GM21447 (cell line): ENCODE results near the gene GRIN2D.

Experiments
- ATAC-seq: cut with Tn5 transposase; IDR thresholded peaks from one replicate; pipeline ENCODE4 v1.9.1; 2021; ENCODE audit not compliant: unreplicated experiment

Gene GRIN2D

GRCh38 chr19:48393559-48394330 lies at the start of gene GRIN2D:
GRIN2D (plus strand) TSS chr19:48393668; CDS start chr19:48398393, 4,725 bp downstream.
- ATAC-seq, result no peak

DNA sequence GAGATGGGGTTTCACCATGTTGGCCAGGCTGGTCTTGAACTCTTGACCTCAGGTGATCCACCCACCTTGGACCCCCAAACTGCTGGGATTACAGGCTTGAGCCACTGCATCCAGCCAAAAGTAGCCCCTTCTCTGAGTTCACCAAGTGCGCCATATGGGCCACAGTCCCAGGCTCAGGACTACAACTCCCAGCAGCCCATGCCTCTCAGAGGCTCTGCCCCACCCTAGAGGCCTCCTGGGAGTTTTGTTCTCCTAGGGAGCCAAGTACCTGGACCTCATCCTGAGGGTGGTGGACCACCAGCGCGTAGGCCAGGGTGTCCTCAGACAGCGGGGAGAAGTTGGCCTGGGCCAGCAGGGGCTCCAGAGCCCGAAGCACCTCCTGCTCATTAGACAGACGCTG lies 48.6 kb upstream of the GRIN2D start:
- no peak for ATAC-seq

DNA sequence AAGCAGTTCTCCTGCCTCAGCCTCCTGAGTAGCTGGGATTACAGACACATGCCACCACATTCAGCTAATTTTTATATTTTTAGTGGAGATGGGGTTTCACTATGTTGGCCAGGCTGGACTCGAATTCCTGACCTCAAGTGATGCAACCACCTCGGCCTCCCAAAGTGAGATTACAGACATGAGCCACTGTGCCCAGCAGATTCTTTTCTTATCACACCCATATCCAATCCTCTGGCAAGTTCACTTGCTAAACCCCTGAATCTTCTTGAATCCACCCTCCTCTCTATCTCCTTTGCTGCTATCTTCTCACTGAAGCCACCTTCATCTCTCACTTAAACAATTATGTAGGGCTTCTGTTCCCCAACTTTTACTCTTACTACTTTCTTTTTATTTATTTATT lies 47.3 kb upstream of the GRIN2D start:
- no peak for ATAC-seq

DNA sequence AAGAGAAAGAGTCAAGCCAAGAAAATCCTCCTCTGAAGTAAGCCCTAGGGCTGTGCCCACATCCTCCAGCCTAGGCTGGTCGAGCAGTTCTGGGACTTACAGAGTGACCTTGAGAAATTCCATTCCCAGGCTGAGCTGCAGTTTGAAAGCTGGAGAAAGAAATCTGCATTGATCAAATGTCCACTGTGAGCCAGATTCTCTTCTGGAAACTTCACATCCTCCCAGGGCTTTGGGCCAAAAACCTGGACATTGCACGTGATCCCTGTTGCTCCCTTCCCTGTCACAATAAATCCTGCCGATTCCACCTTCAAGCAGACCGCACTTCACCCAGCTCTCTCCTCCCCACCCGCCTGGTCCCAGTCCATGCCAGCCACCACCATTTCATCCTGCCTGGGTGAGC lies 45.4 kb upstream of the GRIN2D start:
- no peak for ATAC-seq

DNA sequence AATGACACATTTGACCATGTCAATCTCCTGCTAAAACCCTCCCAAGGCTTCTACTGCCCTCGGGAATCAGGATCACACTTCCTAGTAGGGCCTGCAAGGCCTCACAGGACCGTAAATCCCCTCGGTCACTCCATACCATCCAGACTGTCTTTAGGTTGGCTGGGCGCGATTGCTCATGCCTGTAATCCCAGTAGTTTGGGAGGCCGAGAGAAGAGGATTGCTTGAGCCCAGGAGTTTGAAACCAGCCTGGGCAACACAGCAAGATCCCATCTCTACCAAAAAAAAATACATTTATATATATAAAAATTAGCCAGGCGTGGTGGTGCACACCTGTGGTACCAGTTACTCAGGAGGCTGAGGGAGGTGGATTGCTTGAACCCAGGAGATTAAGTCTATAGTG lies 44.7 kb upstream of the GRIN2D start:
- ATAC-seq, result no peak

DNA sequence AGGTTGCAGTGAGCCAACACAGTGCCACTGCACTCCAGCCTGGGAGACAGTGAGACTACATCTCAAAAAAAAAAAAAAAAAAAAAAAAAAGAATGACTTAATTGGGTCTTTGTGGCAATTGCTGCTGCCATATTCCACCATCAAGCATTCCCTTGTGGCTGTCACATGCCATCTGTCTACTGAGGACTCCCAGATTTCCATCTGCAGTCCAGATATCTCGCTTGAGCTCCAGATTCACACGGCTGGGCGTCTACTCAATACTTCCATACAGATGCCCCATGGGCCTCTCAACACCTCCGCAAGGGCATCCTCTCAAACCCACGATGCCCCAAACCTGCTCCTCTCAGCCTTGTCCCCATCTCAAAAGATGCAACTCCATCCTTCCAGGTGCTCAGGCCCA lies 42.6 kb upstream of the GRIN2D start:
- ATAC-seq, result no peak

- ATAC-seq, result no peak
Observed at GRCh38 chr19:48351341-48351752, 42.1 kb upstream of the GRIN2D start.

DNA sequence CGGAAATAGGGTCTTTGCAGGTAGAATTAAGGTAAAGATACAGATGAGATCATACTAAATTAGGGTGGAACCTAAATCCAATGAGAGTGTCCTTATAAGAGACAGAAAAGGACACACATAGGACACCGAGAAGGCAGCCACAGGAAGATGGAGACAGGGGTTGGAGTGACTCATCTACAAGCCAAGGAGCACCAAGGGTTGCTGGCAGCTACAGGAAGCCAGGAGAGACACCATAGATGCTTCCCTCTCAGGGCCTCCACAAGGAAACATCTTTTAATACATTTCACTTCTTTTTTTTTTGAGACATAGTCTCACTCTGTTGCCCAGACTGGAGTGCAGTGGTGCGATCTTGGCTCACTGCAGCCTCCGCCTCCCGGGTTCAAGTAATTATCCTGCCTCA lies 39.8 kb upstream of the GRIN2D start:
- ATAC-seq, result no peak

DNA sequence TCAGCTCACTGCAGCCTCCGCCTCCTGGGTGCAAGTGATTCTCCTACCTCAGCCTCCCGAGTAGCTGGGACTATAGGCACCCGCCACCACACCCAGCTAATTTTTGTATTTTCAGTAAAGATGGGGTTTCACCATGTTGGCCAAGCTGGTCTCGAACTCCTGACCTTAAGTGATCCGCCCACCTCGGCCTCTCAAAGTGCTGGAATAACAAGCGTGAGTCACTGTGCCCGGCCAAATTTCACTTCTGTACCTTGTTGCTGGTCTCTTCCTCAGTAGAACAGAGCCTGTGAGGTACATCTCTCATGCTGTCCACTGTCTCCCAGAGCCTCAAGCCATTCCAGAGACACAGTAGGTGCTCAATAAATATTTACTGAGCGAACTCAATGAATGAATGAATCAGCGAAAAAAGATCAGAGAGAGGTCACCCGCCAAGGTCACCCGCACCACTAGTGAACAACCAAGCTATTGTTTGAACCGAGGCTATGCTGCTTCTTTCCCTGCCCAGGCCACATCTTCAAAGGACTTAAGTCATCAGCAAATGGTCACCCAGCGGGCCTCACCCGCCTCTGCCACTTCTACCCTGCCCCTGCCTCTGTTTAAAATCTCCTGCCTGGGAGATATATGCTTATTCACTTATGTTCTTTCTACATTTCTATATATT lies 39.0 kb upstream of the GRIN2D start:
- no peak for ATAC-seq

- no peak for ATAC-seq
Observed at GRCh38 chr19:48355365-48355954, 38.0 kb upstream of the GRIN2D start.

DNA sequence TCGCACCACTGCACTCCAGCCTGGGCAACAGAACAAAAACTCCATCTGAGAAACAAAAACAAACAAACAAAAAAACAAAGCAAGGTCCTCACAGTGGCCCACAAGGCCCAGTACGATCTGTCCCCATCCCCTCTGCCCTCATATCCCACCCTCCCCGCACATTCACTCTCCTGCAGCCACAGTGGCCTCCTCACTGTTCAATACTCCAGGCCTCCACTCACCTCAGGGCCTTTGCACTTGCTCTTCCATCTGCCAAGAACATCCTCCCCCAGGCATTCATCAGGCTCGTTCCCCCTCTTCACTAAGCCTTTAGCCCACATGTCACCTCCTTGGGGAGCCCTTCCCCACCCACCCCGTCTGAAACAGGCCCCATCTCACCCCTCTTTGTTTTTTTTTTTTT lies 34.3 kb upstream of the GRIN2D start:
- no peak for ATAC-seq

GRCh38 chr19:48361912-48362311 lies 31.6 kb upstream of the GRIN2D start:
- no peak for ATAC-seq

GRCh38 chr19:48362716-48363499 lies 30.6 kb upstream of the GRIN2D start:
- peak; percentile 54 for ATAC-seq

GRCh38 chr19:48363500-48363809 lies 30.0 kb upstream of the GRIN2D start:
- ATAC-seq, result peak; percentile 19

GRCh38 chr19:48363810-48364597 lies 29.5 kb upstream of the GRIN2D start, which contains the start of the genes SYNGR4 and TMEM143:
SYNGR4 (plus strand) TSS chr19:48364367; CDS start chr19:48365843, 1,476 bp downstream.
TMEM143 (minus strand) TSS chr19:48363940; CDS start chr19:48363920, 20 bp downstream.
- peak; percentile 75 for ATAC-seq

DNA sequence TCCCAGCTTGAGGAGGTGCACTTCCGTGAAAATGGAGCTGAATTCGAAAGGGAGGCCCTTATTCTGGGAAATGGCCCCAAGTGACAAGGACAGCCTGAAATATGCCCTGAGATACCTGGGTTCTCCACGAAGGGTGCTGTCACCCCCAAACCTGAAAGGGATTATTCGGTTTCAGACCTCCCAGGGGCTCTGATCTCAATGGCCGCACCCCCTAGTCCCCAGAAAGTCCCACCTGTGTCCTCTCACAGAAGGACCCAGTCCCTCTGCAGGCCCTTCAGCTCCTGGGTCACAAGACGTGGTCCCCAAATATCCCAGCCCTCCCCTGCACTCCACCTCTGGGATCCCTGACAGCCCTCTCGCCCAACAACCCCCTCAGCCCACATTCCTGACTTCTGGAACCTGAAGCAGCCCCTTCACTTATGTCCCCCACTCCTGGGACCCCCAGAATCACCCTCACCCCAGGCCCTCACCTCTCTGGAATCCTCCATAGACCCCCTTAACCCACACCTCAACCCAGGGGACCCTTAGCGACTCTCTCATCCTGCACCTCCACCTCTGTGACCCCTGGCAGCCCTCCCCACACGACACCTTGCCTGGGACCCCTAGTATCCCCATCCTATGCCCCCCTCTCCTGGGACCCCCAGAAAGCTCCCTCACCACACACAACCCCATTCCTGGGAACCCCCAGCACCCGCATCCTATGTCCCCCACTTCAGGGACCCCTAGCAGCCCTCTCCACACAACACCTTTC lies 28.7 kb upstream of the GRIN2D start:
- no peak for ATAC-seq

- no peak for ATAC-seq
Observed at GRCh38 chr19:48365602-48366001, 27.9 kb upstream of the GRIN2D start.

DNA sequence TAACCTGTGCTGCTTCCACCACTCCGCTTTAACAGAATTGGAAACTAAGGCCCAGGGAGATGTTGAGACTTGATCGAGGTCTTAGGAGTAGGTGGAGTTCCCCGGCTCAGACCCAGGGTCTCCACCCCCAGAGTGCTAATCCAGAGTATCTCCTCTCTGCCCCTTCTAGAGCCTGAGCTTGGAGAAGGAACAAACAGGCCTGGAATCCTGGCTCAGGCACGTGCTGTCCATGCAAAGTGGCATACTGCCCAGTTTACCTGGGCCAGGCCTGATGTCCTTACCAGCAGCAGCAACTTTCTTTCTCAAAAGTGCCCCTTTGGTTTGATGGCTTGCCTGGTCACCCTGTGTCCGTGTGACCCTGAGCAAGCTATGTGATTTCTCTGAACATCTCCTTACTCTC lies 25.6 kb upstream of the GRIN2D start:
- no peak for ATAC-seq

DNA sequence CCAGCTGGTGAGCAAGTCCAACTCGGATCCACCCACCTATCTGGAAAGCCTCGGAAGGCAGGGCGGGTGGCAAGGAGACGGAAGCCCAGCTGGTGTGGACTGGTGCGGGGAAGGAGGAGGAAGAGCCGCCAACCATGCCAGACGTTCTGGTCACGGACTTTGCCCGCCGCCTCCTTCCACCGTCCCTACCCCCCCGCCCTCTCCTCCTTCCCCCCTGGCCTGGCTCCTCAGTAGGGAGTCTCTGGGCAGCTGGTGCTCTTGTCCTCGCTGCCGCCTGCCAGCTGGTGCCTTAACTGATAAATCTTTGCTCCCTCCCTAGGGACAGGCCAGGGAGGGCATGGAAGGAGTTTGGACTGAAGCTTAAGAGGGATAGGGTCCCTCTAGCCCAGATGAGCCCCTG lies 24.5 kb upstream of the GRIN2D start:
- no peak for ATAC-seq

DNA sequence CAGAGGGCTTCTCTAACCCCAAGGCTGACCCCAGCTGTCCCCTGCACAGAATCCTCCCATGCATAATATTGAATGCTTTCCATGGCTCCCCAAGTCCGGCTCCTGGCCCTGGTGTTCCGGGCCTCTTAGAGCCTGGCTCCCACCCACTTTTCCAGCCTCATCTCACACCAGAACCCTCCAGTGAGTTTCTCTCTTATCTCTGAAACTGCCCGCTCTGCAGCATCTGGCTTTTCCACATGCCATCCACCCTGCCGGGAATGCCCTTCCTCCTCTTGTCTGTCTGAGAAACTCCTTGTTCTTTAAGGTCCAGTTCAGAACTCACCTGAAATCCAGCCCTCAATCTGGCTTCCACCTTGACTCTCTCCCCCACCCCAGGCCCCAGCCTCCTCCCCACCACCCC lies 22.5 kb upstream of the GRIN2D start:
- ATAC-seq, result no peak
